ENCODE measurements around the gene SBK2.
"Not testable (repeated sequence)": the region's sequence is repeated elsewhere in the genome, so short reads cannot be mapped to it uniquely, and the experiment has no call there.

The SBK2 gene

GRCh38 chr19:55498246-55498840 is 38.6 kb downstream of the SBK2 start:
- DNase-seq = no peak

- no peak for DNase-seq
Measured at GRCh38 chr19:55497763-55498162, 39.2 kb downstream of the SBK2 start.

GRCh38 chr19:55496820-55497219 is 40.1 kb downstream of the SBK2 start:
- not testable (repeated sequence) for DNase-seq

GRCh38 chr19:55495646-55496349 is 41.1 kb downstream of the SBK2 start:
- DNase-seq = no peak

- DNase-seq = peak; percentile 44
Measured at GRCh38 chr19:55494172-55494761, 42.7 kb downstream of the SBK2 start.

GRCh38 chr19:55493645-55494171 is 43.2 kb downstream of the SBK2 start:
- no peak for DNase-seq

GRCh38 chr19:55493052-55493644 is 43.8 kb downstream of the SBK2 start:
- DNase-seq = peak; percentile 53

- no peak for DNase-seq
Measured at GRCh38 chr19:55492362-55492944, 44.5 kb downstream of the SBK2 start.

- DNase-seq = no peak
Measured at GRCh38 chr19:55491546-55492360, 45.2 kb downstream of the SBK2 start.

- no peak for DNase-seq
Measured at GRCh38 chr19:55490478-55491432, 46.2 kb downstream of the SBK2 start.

- DNase-seq = peak; percentile 25
Measured at GRCh38 chr19:55489711-55490477, 47.0 kb downstream of the SBK2 start.

GRCh38 chr19:55488986-55489710 is 47.8 kb downstream of the SBK2 start:
- peak; percentile 20 for DNase-seq

GRCh38 chr19:55487924-55488687 is 48.8 kb downstream of the SBK2 start, which contains the start of gene SSC5D:
TSS of gene SSC5D (plus strand) at chr19:55488436. CDS start at chr19:55488590, 154 bp downstream.
- DNase-seq = peak; percentile 51

- DNase-seq = peak; percentile 97
Measured at GRCh38 chr19:55486971-55487923, 49.7 kb downstream of the SBK2 start.

GRCh38 chr19:55486043-55486970 is 50.6 kb downstream of the SBK2 start:
- no peak for DNase-seq

- no peak for DNase-seq
Measured at GRCh38 chr19:55485439-55486011, 51.4 kb downstream of the SBK2 start.
